GM18526 (cell line): ENCODE results near the gene HERPUD1.

Source experiments
- POLR2A ChIP-seq: IDR thresholded peaks from 3 replicates; pipeline ENCODE4 v1.6.1; 2011; ENCODE audit not compliant: insufficient read length; ENCODE audit errors: extremely low read depth

Gene HERPUD1, protein sequence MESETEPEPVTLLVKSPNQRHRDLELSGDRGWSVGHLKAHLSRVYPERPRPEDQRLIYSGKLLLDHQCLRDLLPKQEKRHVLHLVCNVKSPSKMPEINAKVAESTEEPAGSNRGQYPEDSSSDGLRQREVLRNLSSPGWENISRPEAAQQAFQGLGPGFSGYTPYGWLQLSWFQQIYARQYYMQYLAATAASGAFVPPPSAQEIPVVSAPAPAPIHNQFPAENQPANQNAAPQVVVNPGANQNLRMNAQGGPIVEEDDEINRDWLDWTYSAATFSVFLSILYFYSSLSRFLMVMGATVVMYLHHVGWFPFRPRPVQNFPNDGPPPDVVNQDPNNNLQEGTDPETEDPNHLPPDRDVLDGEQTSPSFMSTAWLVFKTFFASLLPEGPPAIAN

DNA sequence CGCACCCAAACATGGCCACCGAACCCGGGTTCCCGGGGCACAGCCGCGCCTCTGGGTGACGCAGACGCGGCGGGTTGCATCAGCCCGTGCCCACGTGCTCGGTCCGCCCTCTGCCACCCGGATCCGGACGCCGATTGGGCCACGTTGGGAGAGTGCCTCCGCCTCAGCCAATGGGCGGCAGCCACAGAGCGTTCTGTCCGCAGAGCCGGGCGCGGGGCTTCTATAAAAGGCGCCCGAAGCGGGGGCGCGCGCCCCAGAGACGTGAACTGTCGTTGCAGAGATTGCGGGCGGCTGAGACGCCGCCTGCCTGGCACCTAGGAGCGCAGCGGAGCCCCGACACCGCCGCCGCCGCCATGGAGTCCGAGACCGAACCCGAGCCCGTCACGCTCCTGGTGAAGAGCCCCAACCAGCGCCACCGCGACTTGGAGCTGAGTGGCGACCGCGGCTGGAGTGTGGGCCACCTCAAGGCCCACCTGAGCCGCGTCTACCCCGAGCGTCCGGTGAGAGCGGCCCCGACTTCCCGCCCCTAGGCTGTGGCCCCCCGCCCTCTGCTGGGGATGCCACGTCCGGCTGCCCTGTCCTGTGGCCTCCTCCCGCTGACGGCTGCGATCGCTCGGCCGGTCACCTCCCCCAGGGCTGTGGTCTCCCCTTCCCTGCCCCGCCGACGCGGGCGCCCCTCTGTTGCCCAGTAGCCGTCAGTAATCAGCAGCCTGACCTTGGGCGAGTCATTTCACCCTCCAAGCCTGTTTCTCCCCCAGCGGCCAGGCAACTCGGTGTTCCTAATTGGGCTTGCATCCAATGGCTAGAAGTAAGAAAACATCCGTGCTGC lies at the start of gene HERPUD1:
HERPUD1 (plus strand) TSS at position 251 of the 829 bp plus-strand sequence; CDS start at position 354, 103 bp downstream.
- TF ChIP-seq POLR2A, result peak; percentile 99

DNA sequence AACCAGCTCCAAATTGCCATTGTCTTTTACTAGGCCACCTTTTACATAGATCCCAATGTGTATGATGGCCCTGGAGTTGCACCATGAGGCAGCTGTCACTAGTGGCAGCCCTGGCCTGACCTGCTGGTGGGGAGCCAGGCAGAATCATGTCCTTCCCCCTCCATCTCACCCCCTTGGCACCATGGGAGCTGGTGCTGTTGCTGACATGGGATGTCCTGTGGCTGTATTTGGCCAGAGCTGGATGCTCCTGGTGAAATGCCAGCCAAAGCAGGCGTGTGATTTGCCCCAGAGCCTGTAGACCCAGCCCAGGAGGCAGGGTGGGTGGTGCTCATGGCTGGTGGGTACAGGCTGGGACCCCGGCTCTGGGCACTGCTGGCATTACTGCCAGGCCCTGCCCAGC lies 48.4 kb upstream of the HERPUD1 start:
- TF ChIP-seq POLR2A, result no peak

DNA sequence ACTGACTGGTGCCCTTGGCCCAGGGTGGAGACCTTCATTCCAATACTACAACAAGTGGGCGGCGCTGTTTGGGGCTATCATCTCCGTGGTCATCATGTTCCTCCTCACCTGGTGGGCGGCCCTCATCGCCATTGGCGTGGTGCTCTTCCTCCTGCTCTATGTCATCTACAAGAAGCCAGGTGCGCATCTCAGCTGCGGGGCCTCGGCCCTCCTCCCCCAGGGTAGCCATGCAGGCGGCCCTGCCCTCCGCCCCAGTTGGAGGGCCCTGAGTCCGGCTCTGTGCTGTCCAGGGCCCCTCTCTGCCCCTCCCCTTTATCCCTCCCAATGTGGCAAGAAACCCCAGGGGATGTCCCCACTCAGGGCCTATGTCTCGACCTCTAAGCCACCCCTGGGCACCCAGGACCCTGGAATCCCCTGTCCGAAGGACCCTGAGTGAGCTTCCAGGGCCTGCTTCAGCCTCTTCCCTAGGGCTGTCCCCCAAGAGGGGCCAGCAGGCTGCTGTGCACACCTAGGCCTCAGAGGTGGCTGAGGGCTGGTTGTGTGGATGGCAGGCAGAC lies 47.8 kb upstream of the HERPUD1 start:
- no peak for TF ChIP-seq POLR2A

DNA sequence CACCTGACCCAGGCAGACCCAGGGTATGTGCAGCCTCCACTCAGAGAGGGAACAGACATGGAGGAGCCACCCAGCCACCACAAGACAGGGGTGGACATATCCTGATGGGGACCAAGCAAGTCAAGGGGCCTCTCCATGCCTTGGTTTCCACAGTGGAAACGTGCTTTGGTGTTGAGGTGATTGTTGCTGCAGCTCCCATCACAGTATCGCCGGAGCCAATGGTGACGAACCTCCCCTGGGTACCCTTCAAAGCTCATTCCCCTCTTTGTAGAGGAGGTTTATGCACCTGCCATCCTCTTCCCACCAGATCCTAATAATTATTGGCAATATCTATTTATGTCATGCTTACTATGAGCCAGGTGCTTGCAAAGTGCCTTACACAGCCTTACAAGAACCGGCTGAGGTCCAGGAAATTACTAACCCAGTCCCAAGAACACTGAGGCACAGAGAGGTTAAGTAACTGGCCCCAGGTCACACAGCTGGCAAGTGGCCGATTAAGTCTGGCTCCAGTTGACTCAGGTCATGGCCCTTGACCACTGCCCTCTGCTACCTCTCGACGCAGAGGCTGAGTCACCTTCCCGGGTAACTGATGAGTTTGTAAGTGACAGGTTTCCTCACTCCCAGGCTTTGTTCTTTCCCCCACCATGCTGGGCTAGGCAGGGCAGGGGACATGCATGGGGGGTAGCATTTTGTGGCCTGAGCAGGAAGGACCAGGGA lies 46.3 kb upstream of the HERPUD1 start:
- no peak for TF ChIP-seq POLR2A

DNA sequence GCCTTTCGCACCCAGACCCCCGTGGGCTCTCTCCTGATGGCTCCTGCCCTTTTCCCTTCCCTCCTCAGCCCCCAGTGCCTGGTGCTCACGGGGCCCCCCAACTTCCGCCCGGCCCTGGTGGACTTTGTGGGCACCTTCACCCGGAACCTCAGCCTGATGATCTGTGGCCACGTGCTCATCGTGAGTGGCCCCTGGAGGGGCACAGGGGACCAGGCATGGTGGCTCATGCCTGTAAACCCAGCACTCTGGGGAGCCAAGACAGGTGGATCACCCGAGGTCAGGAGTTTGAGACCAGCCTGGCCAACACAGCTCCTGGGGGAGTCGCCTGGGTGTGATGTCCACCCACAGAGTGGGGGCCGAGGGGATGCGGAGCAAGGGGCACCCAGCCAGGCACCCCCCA lies 45.6 kb upstream of the HERPUD1 start:
- TF ChIP-seq POLR2A, result no peak

DNA sequence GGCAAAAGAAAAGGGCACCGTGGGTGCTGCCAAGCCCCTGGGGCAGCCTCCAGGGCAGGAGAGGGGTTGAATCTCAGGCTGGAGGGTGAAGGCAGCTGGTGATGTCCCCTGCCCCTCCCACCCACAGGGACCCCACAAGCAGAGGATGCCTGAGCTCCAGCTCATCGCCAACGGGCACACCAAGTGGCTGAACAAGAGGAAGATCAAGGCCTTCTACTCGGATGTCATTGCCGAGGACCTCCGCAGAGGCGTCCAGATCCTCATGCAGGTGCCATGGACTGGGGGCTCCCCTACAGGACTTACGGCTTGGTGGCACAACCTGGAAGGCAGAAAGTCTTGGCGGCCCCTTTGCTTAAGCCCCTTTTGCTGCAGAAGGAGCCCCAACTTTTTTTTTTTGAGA lies 45.1 kb upstream of the HERPUD1 start:
- TF ChIP-seq POLR2A, result no peak

DNA sequence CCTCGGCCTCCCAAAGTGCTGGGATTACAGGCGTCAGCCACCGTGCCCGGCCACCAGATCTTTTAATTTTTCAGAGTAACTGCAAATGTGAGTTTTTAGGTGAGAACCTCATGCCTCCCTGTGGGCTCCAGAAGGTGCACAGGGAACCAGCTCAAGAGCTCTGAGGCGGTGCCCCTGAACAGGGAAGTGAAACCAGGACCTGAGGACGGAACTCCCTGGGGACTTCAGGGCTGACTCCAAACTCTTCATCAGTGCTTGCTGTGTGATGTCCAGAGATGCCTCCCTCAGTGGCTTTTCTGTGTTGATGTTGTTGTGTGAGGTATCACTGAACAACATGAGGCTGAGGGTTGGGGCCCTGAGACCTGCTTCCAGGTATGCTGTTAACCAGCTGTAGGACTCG lies 43.1 kb upstream of the HERPUD1 start:
- TF ChIP-seq POLR2A, result no peak

DNA sequence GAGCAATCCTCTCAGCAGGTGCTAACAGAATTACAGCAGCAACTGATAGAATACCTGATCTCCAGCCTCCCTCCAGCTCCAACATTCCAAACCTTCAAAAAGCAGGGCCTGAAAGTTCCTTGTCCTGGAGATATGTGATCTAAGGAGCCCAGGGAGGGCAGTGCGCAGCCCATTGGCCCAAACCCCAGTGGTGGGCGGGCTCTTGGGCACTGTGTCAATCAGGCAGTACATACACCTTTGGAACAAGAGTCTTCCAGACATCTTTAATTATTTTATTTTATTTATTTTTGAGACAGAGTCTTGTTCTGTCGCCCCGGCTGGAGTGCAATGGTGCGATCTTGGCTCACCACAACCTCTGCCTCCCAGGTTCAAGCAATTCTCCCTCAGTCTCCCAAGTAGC lies 42.7 kb upstream of the HERPUD1 start:
- no peak for TF ChIP-seq POLR2A

DNA sequence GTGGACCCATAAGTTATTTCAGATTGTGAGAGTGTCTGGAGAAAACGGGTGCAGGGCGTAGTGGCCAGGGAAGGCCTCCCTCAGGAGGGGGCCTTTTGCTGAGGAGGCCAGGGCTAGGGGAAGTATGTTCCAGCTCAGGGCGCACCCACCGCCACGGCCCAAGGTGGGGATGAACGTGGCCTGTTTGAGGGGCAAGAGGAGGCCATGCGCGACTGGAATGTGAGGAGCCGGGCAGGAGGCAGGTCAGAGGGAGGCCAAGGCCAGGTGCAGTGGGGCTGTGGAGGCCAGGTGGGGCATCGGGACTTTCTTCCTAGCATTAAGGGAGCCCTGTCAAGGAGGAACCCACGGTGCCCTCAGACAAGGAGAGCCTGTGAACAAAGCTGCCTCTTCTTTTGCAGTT lies 40.3 kb upstream of the HERPUD1 start:
- TF ChIP-seq POLR2A, result no peak

DNA sequence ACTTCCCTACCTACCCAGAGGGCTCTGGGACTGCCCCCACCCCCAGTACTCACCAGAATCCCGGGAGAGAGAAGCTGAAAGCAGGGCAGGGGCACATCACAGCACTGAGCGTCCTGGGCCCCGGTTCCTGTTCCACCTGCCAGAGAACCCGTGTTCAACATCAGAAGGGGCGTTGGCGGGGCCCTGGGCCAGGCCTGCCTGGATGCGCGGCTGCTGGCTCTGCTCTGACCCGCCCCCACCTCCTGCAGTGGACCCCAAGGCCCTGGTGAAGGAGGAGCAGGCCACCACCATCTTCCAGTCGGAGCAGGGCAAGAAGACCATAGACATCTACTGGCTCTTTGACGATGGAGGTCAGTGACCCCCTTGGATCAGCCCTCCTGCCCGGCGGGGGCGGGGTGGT lies 39.2 kb upstream of the HERPUD1 start:
- TF ChIP-seq POLR2A, result no peak

DNA sequence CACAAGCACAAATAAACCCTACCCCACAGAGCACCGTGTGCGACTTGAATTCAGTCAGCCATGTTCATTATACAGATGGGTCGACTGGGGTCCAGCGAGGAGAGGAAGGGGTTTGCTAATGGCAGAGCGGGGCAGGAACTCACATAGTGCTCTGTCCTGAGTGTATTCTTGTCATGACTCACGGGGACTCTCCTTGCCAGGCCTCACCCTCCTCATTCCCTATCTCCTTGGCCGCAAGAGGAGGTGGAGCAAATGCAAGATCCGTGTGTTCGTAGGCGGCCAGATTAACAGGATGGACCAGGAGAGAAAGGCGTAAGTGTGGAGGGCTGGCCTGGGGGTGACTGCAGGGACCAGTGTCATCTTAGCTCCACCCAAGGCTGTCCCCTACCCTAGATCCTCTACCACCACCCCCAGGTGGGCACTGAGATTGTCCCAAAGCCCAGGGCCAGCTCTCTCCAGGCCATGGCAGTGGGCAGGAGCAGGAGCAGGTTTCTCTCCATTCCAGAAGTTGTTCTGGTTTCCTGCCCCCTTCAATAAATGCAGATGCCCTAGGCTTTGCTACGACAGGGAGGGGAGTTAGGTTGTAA lies 37.5 kb upstream of the HERPUD1 start:
- TF ChIP-seq POLR2A, result no peak

DNA sequence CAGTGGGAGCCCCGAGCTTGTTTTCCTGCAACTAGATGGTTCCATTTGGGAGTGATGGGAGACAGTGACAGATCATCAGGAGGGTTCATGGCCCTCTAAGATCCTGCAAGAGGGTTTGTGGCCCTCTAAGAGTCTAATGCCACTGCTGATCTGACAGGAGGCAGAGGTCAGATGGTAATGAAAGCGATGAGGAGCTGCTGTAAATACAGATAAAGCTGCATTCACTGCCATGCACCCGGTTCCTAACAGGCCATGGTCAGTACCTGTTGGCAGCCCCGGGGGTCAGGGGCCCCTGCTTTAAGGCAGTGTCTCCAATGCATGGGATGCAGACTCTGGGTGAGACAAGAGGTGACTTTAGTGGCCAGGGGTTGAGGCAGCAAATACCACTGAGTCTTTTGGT lies 36.1 kb upstream of the HERPUD1 start:
- TF ChIP-seq POLR2A, result no peak

DNA sequence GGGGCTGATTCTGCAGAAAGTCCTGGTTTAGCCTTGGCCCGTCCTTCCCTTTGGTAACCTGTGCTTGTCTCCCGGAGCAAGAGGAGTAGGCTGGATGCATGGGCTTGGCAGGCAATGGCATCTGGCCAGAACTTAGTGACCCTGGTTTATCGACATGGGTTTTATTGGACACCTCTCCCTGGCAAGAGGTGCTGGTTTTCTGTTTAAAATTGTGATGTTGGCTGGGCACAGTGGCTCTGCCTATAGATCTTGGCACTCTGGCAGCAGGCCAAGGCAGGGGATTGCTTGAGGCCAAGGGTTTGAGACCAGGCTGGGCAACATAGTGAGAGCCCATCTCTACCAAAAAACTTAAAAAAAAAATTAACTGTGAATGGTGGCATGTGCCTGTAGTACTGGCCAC lies 35.7 kb upstream of the HERPUD1 start:
- no peak for TF ChIP-seq POLR2A

DNA sequence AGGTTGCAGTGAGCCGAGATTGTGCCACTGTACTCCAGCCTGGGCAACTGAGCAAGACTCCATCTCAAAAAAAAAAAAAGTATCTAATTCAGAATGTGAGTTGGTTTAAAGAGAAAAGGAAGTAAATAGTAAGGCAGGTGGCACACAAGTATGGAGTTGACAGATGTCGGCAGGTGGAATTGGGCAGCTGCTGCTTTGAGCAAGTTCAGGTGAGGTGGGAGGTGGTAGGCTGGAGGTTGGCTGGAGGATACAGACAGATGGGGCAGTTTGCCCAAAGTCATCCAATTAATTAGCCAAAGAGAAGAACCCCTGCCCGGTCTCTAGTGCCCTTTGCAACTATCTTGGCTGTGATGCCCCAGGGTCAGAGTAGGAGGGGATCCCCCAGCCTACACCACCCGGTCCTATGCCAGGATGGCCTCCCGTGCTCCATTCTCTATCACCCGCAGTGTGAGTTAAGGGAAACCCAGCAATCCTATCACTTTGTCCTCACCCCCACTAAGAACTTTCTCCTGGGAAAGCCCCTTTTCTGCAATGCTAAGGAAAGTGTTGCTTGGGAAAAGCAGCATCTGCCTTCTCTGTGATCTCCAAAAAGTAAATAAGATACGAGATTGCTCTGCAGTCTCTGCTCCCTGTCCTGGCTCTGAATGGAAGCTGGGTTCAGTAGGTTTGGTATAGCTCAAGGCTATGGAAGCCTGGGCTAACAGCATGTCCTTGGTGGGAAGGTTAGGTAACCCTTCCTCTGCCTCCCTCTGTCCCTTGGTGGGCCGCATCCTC lies 34.7 kb upstream of the HERPUD1 start:
- no peak for TF ChIP-seq POLR2A

DNA sequence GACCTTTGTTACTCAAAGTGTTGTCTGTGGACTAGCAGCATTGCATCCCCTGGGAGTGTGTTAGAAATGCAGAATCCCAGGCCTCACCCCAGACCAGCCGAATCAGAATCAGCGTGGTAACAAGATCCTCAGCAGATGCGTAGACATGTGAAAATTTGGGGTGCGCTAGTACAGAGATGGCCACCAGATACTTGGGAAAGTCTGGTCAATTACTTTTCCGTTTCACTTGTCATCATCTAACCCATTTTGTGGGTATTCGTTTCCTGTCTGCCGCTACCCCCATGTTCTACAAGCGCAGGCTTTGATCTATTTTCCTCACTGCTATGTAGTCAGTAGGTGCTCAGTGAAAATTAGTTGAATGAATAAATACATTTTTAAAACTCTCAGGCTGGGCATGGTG lies 33.1 kb upstream of the HERPUD1 start:
- no peak for TF ChIP-seq POLR2A

DNA sequence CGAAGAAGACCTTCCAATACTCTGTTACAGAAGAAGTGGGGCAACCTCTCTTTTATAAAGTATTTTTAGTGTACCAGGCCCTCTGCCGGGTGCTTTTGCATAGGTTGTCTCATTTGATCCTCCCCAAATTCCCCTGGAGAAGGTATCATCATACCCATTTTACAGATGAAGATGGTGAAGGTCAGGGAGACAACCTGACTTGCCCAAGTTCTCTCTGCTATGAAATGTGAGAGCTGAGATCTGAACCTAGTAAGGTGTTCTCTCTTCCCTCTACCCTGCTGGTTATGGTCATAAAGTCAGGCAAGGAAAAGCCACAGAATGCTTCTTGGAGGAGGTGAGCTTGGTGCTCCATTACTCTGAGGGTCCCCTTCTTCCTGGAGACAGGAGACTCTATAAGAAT lies 28.1 kb upstream of the HERPUD1 start:
- no peak for TF ChIP-seq POLR2A
